Immature natural killer cell (primary cell): ENCODE measurements around the gene CFAP251. TPM values are rescaled to one million over a fixed set of nuclear protein-coding genes. Genes with fewer than 3 reads are reported as not detected.

Experiments
- DNase-seq, 3 donors: peaks; one replicate each; pipeline ENCODE4 v3.0.0; 2022; ENCODE audit warnings: mixed read lengths in 1 of 3
- H3K27ac Mint-ChIP-seq, 6 donors: one replicate each; pipeline ENCODE4 v1.8.0; 2020; ENCODE audit warnings: mixed read lengths in 6 of 6, mild to moderate bottlenecking in 5 of 6, inconsistent platforms in 4 of 6, moderate library complexity in 3 of 6
- H3K27me3 Mint-ChIP-seq, 3 donors: one replicate each; pipeline ENCODE4 v1.8.0; 2020 to 2021; ENCODE audit warnings: low read depth in 3 of 3, mild to moderate bottlenecking in 3 of 3, mixed read lengths in 3 of 3, moderate library complexity in 3 of 3, inconsistent platforms in 1 of 3
- H3K36me3 Mint-ChIP-seq, 3 donors: one replicate each; pipeline ENCODE4 v1.8.0; 2020; ENCODE audit warnings: mixed read lengths in 3 of 3, inconsistent platforms in 2 of 3, mild to moderate bottlenecking in 2 of 3
- H3K4me1 Mint-ChIP-seq, 2 donors: one replicate each; pipeline ENCODE4 v1.8.0; 2020; ENCODE audit warnings: inconsistent platforms in 2 of 2, mild to moderate bottlenecking in 2 of 2, mixed read lengths in 2 of 2, moderate library complexity in 1 of 2
- H3K4me3 Mint-ChIP-seq, 5 donors: one replicate each; pipeline ENCODE4 v1.8.0; 2020; ENCODE audit warnings: mild to moderate bottlenecking in 5 of 5, mixed read lengths in 5 of 5, inconsistent platforms in 3 of 5, moderate library complexity in 3 of 5
- H3K9me3 Mint-ChIP-seq, 6 donors: one replicate each; pipeline ENCODE4 v1.8.0; 2020; ENCODE audit warnings: mild to moderate bottlenecking in 6 of 6, mixed read lengths in 6 of 6, inconsistent platforms in 4 of 6, moderate library complexity in 3 of 6
- polyA plus RNA-seq, 3 donors: library from polyadenylated mRNA; unstranded; fragments of 300-500 nt; fragmentation: Illumina TruSeq; gene quantifications; one replicate each; pipeline ENCODE4 v1.2.3, GENCODE V29; 2021

Gene CFAP251
- polyA plus RNA-seq, 3 donors from 2014 or later = 0.04 TPM; not detected in 2

- Mint-ChIP-seq H3K27me3 (peaks cover 0 to 13% (median 6%) of the 10 kb centered on the region in 3 donors), H3K4me1 (peaks cover 0 to under 1% of the 10 kb centered on the region in 2 donors), H3K27ac (no peak overlapping the region)
These were observed 78.7 kb downstream of the CFAP251 start for GRCh38 chr12:121996945-121997612.

GRCh38 chr12:122001466-122002209 lies 83.2 kb downstream of the CFAP251 start:
- H3K9me3 Mint-ChIP-seq = peaks cover 0 to 4% (median 3%) of the 10 kb centered on the region in 6 donors
- H3K4me1 Mint-ChIP-seq = peaks cover 18 to 21% of the 10 kb centered on the region in 2 donors
- no peak for DNase-seq
- no peak overlapping the region for H3K4me3 Mint-ChIP-seq
- H3K36me3 Mint-ChIP-seq = no peaks in the 10 kb centered on the region
- no peak overlapping the region for H3K27ac Mint-ChIP-seq
- H3K27me3 Mint-ChIP-seq = peaks cover 2 to 13% (median 10%) of the 10 kb centered on the region in 3 donors

More at GRCh38 chr12:121996945-121997612, 78.7 kb downstream of the CFAP251 start:
- Mint-ChIP-seq H3K4me3 (no peak overlapping the region), H3K9me3 (peaks cover 0 to 4% (median 3%) of the 10 kb centered on the region in 6 donors), H3K36me3 (no peaks in the 10 kb centered on the region)
- DNase-seq = no peak

GRCh38 chr12:122003651-122004611 lies 85.5 kb downstream of the CFAP251 start:
- H3K4me1 Mint-ChIP-seq = peaks cover 20 to 24% of the 10 kb centered on the region in 2 donors
- H3K27ac Mint-ChIP-seq = no peak overlapping the region
- peak in 1 of 3 donors; percentile 39 for DNase-seq
- peaks cover 0 to 4% (median 3%) of the 10 kb centered on the region in 6 donors for H3K9me3 Mint-ChIP-seq
- H3K36me3 Mint-ChIP-seq = no peaks in the 10 kb centered on the region
- H3K4me3 Mint-ChIP-seq = peak overlapping the region in 2 of 5 donors; percentile 15 to 49
- H3K27me3 Mint-ChIP-seq = peaks cover 2 to 11% (median 10%) of the 10 kb centered on the region in 3 donors

- H3K9me3 Mint-ChIP-seq = peaks cover 0 to 4% (median under 1%) of the 10 kb centered on the region in 6 donors
- no peak for DNase-seq
- H3K4me1 Mint-ChIP-seq = peaks cover 20 to 24% of the 10 kb centered on the region in 2 donors
- no peaks in the 10 kb centered on the region for H3K36me3 Mint-ChIP-seq
- peak overlapping the region in 3 of 5 donors; percentile 15 to 49 (median 38) for H3K4me3 Mint-ChIP-seq
- H3K27me3 Mint-ChIP-seq = peaks cover 2 to 11% (median 7%) of the 10 kb centered on the region in 3 donors
- no peak overlapping the region for H3K27ac Mint-ChIP-seq
These were observed 86.3 kb downstream of the CFAP251 start for GRCh38 chr12:122004633-122005071.

GRCh38 chr12:122005252-122005776 lies 86.9 kb downstream of the CFAP251 start:
- Mint-ChIP-seq H3K4me1 (peaks cover 20 to 24% of the 10 kb centered on the region in 2 donors), H3K9me3 (peaks cover 0 to 4% (median 0%) of the 10 kb centered on the region in 6 donors), H3K27ac (no peak overlapping the region), H3K4me3 (no peak overlapping the region), H3K27me3 (peaks cover 2 to 11% (median 6%) of the 10 kb centered on the region in 3 donors), H3K36me3 (no peaks in the 10 kb centered on the region)
- no peak for DNase-seq

- Mint-ChIP-seq H3K36me3 (no peaks in the 10 kb centered on the region), H3K27me3 (peaks cover 2 to 11% (median 6%) of the 10 kb centered on the region in 3 donors)
- no peak for DNase-seq
These were observed 88.0 kb downstream of the CFAP251 start for GRCh38 chr12:122006186-122006926.

GRCh38 chr12:122009741-122010140 lies 91.3 kb downstream of the CFAP251 start:
- Mint-ChIP-seq H3K36me3 (no peaks in the 10 kb centered on the region), H3K27me3 (peaks cover 0 to 6% (median 3%) of the 10 kb centered on the region in 3 donors), H3K4me3 (no peak overlapping the region), H3K4me1 (peaks cover 12% of the 10 kb centered on the region in 2 donors), H3K9me3 (no peaks in the 10 kb centered on the region), H3K27ac (no peak overlapping the region)
- no peak for DNase-seq

More at GRCh38 chr12:122006186-122006926, 88.0 kb downstream of the CFAP251 start:
- no peak overlapping the region for H3K27ac Mint-ChIP-seq
- H3K4me1 Mint-ChIP-seq = peaks cover 20 to 24% of the 10 kb centered on the region in 2 donors
- H3K4me3 Mint-ChIP-seq = no peak overlapping the region
- peaks cover 0 to 2% (median 0%) of the 10 kb centered on the region in 6 donors for H3K9me3 Mint-ChIP-seq

- no peaks in the 10 kb centered on the region for H3K4me1 Mint-ChIP-seq
- H3K9me3 Mint-ChIP-seq = no peaks in the 10 kb centered on the region
- H3K27me3 Mint-ChIP-seq = peaks cover 0 to 3% (median 0%) of the 10 kb centered on the region in 3 donors
- no peak overlapping the region for H3K4me3 Mint-ChIP-seq
- no peaks in the 10 kb centered on the region for H3K36me3 Mint-ChIP-seq
- no peak overlapping the region for H3K27ac Mint-ChIP-seq
- DNase-seq = no peak
These were observed 93.8 kb downstream of the CFAP251 start for GRCh38 chr12:122012184-122012583.

- DNase-seq = no peak
- Mint-ChIP-seq H3K27ac (no peak overlapping the region), H3K4me3 (no peak overlapping the region), H3K27me3 (peaks cover 0 to 6% (median 0%) of the 10 kb centered on the region in 3 donors), H3K36me3 (no peaks in the 10 kb centered on the region), H3K9me3 (no peaks in the 10 kb centered on the region), H3K4me1 (no peaks in the 10 kb centered on the region)
These were observed 94.7 kb downstream of the CFAP251 start for GRCh38 chr12:122013136-122013535.

GRCh38 chr12:122013791-122014590 lies 95.6 kb downstream of the CFAP251 start:
- H3K4me1 Mint-ChIP-seq = no peaks in the 10 kb centered on the region
- H3K4me3 Mint-ChIP-seq = no peak overlapping the region
- H3K27me3 Mint-ChIP-seq = peaks cover 0 to 6% (median 0%) of the 10 kb centered on the region in 3 donors
- H3K36me3 Mint-ChIP-seq = no peaks in the 10 kb centered on the region
- H3K27ac Mint-ChIP-seq = no peak overlapping the region
- DNase-seq = no peak
- peaks cover 0 to 4% (median 0%) of the 10 kb centered on the region in 6 donors for H3K9me3 Mint-ChIP-seq

GRCh38 chr12:122014781-122015180 lies 96.4 kb downstream of the CFAP251 start:
- Mint-ChIP-seq H3K27ac (no peak overlapping the region), H3K4me1 (no peaks in the 10 kb centered on the region), H3K36me3 (no peaks in the 10 kb centered on the region), H3K9me3 (peaks cover 0 to 4% (median 0%) of the 10 kb centered on the region in 6 donors), H3K27me3 (peaks cover 0 to 6% (median 0%) of the 10 kb centered on the region in 3 donors), H3K4me3 (no peak overlapping the region)
- DNase-seq = no peak

GRCh38 chr12:122018457-122018856 lies 100.1 kb downstream of the CFAP251 start:
- no peak overlapping the region for H3K4me3 Mint-ChIP-seq
- H3K27me3 Mint-ChIP-seq = peaks cover 6 to 21% (median 11%) of the 10 kb centered on the region in 3 donors
- H3K27ac Mint-ChIP-seq = no peak overlapping the region
- no peak for DNase-seq
- no peaks in the 10 kb centered on the region for H3K36me3 Mint-ChIP-seq
- peaks cover 6 to 11% of the 10 kb centered on the region in 2 donors for H3K4me1 Mint-ChIP-seq
- peaks cover 0 to 4% (median 0%) of the 10 kb centered on the region in 6 donors for H3K9me3 Mint-ChIP-seq
